Heart left ventricle (tissue), 13 donors: Measurements from ENCODE around the gene SLC26A8.

Source experiments
- CTCF ChIP-seq, 12 donors: fragments of 200-600 bp; sonication (generic) in 4 of 12; IDR thresholded peaks; one replicate each; pipeline versions ENCODE4 v1.5.0 to v1.8.0; 2018 to 2022; ENCODE audit warnings: antibody characterized with exemption in 12 of 12, mild to moderate bottlenecking in 5 of 12
- POLR2A ChIP-seq, 2 donors: fragments of 450-650 bp; IDR thresholded peaks; one replicate each; pipeline ENCODE4 v1.6.1; 2017; ENCODE audit warnings: antibody characterized with exemption in 2 of 2, mild to moderate bottlenecking in 2 of 2, moderate library complexity in 2 of 2
- donor health status: ischemic (EF 13 %, LVEDD 7.1; RV severe dilation, severe dysfunction).
- donor health status: DM: no; HTN: yes; CAD: no.
- donor health status: DM: no; HTN: no; CAD: no.
- donor health status: ischemic (EF 25% LVEDD 6.9; RV normal size, moderate dysfunction).
- donor health status: ischemic (EF 25% LVEDD 5.7; RV mildly dilated, moderate dysfunction).
- donor health status: ischemic (EF 35%, LVEDD 5.7; RV mildly dilated, moderate dysfunction).
- donor health status: nonischemic (EF 11% LVEDD 7.7; RV severe dilation, severe dysfunction).
- donor health status: DM: yes; HTN: yes; CAD: no.
- donor health status: PGD.
- donor health status: ischemic (EF 29% LVEDD 5.4; RV normal size, mild dysfunction).
- donor health status: nonischemic (EF 23%, LVEDD 6.1; RV moderate dilation, normal function).

- TF ChIP-seq CTCF (IDR thresholded peaks at IDR 0.05) (no peak), POLR2A (IDR thresholded peaks at IDR 0.05) (no peak)
Measured at GRCh38 chr6:36035225-36035624, 10.8 kb upstream of the SLC26A8 start.
